Thyroid gland (tissue), 4 donors: Measurements from ENCODE around the gene LIX1.

Experiments used
- POLR2A ChIP-seq, 2 donors: fragments of 450-650 bp; IDR thresholded peaks; one replicate each; pipeline ENCODE4 v1.6.1; 2017; ENCODE audit warnings: antibody characterized with exemption in 2 of 2, mild to moderate bottlenecking in 2 of 2, moderate library complexity in 1 of 2
- TF ChIP-seq, protein P1 (sequence below), 6 experiments: fragments of 200-600 bp in 3 of 6; fragments of 450-650 bp in 3 of 6; sonication (generic) in 3 of 6; IDR thresholded peaks; one replicate each; pipeline ENCODE4 v1.5.1; 2016 to 2019; ENCODE audit warnings: antibody characterized with exemption in 6 of 6, mild to moderate bottlenecking in 2 of 6, inconsistent platforms in 1 of 6, moderate library complexity in 1 of 6

DNA sequence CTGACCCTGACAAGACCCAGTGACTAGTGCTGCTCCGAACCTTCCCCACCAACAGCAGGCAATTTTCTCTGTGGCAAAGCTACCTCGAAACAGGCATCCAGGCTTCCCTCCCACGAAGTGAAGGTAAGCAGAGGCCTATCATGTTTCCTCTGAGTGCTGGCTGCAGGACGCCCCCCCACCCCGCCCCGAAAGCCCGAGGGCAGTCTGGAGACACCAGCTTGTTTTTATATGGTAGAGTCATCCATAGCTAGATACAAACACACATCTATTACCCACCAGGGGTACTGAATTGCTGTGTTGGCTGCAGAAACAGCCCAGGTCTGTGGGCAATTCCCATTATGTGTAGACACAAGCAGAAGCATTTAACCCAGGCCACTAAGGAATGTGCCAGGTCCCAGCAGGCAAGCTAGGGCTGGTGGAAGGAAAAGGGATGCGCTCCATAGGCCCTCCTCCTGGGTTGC, 40.4 kb downstream of the LIX1 start:
- TF ChIP-seq, protein P1, sequence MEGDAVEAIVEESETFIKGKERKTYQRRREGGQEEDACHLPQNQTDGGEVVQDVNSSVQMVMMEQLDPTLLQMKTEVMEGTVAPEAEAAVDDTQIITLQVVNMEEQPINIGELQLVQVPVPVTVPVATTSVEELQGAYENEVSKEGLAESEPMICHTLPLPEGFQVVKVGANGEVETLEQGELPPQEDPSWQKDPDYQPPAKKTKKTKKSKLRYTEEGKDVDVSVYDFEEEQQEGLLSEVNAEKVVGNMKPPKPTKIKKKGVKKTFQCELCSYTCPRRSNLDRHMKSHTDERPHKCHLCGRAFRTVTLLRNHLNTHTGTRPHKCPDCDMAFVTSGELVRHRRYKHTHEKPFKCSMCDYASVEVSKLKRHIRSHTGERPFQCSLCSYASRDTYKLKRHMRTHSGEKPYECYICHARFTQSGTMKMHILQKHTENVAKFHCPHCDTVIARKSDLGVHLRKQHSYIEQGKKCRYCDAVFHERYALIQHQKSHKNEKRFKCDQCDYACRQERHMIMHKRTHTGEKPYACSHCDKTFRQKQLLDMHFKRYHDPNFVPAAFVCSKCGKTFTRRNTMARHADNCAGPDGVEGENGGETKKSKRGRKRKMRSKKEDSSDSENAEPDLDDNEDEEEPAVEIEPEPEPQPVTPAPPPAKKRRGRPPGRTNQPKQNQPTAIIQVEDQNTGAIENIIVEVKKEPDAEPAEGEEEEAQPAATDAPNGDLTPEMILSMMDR (IDR thresholded peaks at IDR 0.05): no peak
- no peak for TF ChIP-seq POLR2A (IDR thresholded peaks at IDR 0.05)
